Measurements from ENCODE around the gene FOXF1.

FOXF1 gene

GRCh38 chr16:86563469-86564345 lies 53.4 kb downstream of the FOXF1 start:
- peak; percentile 73 for DNase-seq
